ENCODE results near the gene ASF1A. TPM values are rescaled to one million over a fixed set of nuclear protein-coding genes. Genes with fewer than 3 reads are reported as not detected.

Gene ASF1A
- total and polyA plus RNA-seq, 9 of the 15 experiments (the other 6 are each of a cell fraction or from before 2014, with no cell fraction given) = 31.5 to 45.3 (median 34.8) TPM

DNA sequence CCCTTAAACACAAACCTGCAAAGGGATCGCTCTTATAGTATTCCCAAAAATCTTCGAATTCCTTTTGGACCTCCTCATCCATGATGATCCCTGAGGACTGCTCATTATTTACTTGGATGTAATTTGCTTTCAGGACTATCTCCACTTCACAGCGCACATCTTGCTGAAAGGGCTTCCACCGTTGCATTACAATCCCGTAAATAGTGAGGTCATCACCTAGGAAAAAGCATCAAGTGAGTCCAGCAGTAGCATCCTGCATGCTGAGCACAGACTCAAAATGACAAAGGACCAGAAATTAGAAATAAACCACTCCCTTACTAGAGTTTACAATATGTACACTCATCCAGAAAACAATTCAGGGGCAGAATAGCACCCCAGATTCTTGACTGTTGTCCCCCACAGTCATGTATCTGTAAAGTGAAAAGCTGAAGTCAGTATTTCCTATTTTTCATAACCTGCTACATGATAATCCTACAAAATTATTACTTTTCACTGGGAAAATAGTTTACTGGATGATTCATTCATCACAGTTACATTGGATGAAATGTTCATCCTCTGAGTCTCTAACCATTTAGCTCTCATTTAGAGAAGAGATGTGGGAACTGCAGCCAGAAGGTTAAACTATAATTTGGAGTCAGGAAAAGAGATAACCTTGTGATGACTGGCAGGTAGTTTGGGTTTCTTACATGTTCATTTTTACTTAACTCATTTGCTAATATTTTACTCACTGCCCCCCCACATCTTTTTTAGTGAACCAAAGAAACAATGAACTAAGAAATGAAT lies 23.8 kb downstream of the ASF1A start:
- BruUV-seq (replicated peaks) = no TSS peak
- H4K20me1 ChIP-seq (replicated peaks; ENCODE audit: control insufficient read depth, insufficient read depth, low read length) = no peaks in the 10 kb centered on the region
- intact Hi-C loops (cut with micrococcal nuclease) = no loop called here
- DNase-seq (ENCODE audit: extremely low read depth in 1 of 4, low spot score in 3 of 4) (no peak), ATAC-seq (no peak), FAIRE-seq (no peak)
- no peak overlapping the region for H3K4me3 ChIP-seq
- peaks cover 93% of the 10 kb centered on the region for H3K36me3 ChIP-seq (ENCODE audit: control insufficient read depth, insufficient read depth, low read length)
- 92% methylated on average over 5 of the region's 5 CpGs for WGBS (ENCODE audit: insufficient coverage, low coverage, missing lambda C conversion rate)
- H3K9me1 ChIP-seq (ENCODE audit: control insufficient read depth, insufficient read depth, low read length) = no peaks in the 10 kb centered on the region
- no peak overlapping the region for H2AFZ ChIP-seq (ENCODE audit: low read depth, low read length)
- H3K79me2 ChIP-seq (ENCODE audit: control insufficient read depth, insufficient read depth, low read length) = no peaks in the 10 kb centered on the region
- no peaks in the 10 kb centered on the region for H3K27me3 ChIP-seq (ENCODE audit: control insufficient read depth in 2 of 2, insufficient read depth in 2 of 2, low read length in 2 of 2)
- POLR2A ChIA-PET = interaction anchor here (0.8 kb wide), 1 partner anchor 19 kb away, joined by 3 read pairs; no protein-coding TSS in a partner anchor
- H3K4me2 ChIP-seq (ENCODE audit: insufficient read depth, low read length) = no peak overlapping the region
- no peak overlapping the region for H3K9ac ChIP-seq (ENCODE audit: insufficient read depth in 1 of 2, low read depth in 2 of 2, low read length in 2 of 2)
- no peak overlapping the region for H3K27ac ChIP-seq (ENCODE audit: extremely low read depth, low read depth, low read length)
- in situ Hi-C loops (cut with MboI) = no loop called here
- no peaks in the 10 kb centered on the region for H3K4me1 ChIP-seq (replicated peaks in 1 of 2; ENCODE audit: control insufficient read depth in 2 of 2, insufficient read depth in 2 of 2, low read length in 2 of 2)
- H3K9me3 ChIP-seq (replicated peaks; ENCODE audit: control insufficient read depth, insufficient read depth, low read depth, low read length) = no peaks in the 10 kb centered on the region
- CTCF ChIA-PET (ENCODE audit: low intra/inter-chr PET ratio) = no interaction called here
- TF ChIP-seq, protein P1, sequence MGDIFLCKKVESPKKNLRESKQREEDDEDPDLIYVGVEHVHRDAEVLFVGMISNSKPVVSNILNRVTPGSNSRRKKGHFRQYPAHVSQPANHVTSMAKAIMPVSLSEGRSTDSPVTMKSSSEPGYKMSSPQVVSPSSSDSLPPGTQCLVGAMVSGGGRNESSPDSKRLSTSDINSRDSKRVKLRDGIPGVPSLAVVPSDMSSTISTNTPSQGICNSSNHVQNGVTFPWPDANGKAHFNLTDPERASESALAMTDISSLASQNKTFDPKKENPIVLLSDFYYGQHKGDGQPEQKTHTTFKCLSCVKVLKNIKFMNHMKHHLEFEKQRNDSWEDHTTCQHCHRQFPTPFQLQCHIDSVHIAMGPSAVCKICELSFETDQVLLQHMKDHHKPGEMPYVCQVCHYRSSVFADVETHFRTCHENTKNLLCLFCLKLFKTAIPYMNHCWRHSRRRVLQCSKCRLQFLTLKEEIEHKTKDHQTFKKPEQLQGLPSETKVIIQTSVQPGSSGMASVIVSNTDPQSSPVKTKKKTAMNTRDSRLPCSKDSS (IDR thresholded peaks at IDR 0.05; ENCODE audit: low read depth, partially characterized antibody) = no peak
- TF ChIP-seq ZEB2 (IDR thresholded peaks at IDR 0.05) (no peak), CEBPZ (IDR thresholded peaks at IDR 0.05; ENCODE audit: borderline replicate concordance, low read depth, low read length) (no peak), HNRNPK (IDR thresholded peaks at IDR 0.05; ENCODE audit: low read depth, low read length, poor library complexity, severe bottlenecking) (no peak), HNRNPLL (IDR thresholded peaks at IDR 0.05; ENCODE audit: low read depth, low read length, poor library complexity, severe bottlenecking) (no peak), ZNF436 (CRISPR knock-in tag; IDR thresholded peaks at IDR 0.05) (no peak), TFAM (CRISPR knock-in tag; conservative IDR thresholded peaks at IDR 0.05) (no peak), KAT7 (CRISPR knock-in tag; IDR thresholded peaks at IDR 0.05; ENCODE audit: borderline replicate concordance) (no peak), PTBP1 (IDR thresholded peaks at IDR 0.05; ENCODE audit: low read depth, low read length) (no peak), EHMT2 (IDR thresholded peaks at IDR 0.05) (no peak), MLX (CRISPR knock-in tag; conservative IDR thresholded peaks at IDR 0.05) (no peak), ZKSCAN8 (CRISPR knock-in tag; IDR thresholded peaks at IDR 0.05) (no peak), ZNF655 (CRISPR knock-in tag; IDR thresholded peaks at IDR 0.05) (no peak)
- TF ChIP-seq, protein P2, sequence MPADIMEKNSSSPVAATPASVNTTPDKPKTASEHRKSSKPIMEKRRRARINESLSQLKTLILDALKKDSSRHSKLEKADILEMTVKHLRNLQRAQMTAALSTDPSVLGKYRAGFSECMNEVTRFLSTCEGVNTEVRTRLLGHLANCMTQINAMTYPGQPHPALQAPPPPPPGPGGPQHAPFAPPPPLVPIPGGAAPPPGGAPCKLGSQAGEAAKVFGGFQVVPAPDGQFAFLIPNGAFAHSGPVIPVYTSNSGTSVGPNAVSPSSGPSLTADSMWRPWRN (IDR thresholded peaks at IDR 0.05; ENCODE audit: low read depth) = no peak
